ENCODE data around the gene MC3R. TPM values are rescaled to one million over a fixed set of nuclear protein-coding genes. Genes with fewer than 3 reads are reported as not detected.
"Not testable (repeated sequence)": the region's sequence is repeated elsewhere in the genome, so short reads cannot be mapped to it uniquely, and the experiment has no call there.

MC3R gene
- total RNA-seq, 2 donors from 2014 or later: not detected

GRCh38 chr20:56213321-56213720 lies 35.2 kb upstream of the MC3R start:
- no peaks in the 10 kb centered on the region for H3K9me3 ChIP-seq
- H3K27me3 ChIP-seq: no peaks in the 10 kb centered on the region
- 29 to 42% methylated on average over 2 of the region's 2 CpGs for WGBS, 2 donors
- H3K36me3 ChIP-seq (replicated peaks in 1 of 2; ENCODE audit: insufficient read depth in 1 of 2, low read depth in 2 of 2): no peaks in the 10 kb centered on the region
- ATAC-seq (no peak), DNase-seq (no peak)
- intact Hi-C loops (cut with DNase I): no loop called here
- H3K27ac ChIP-seq: no peak overlapping the region
- no peak for TF ChIP-seq CTCF (IDR thresholded peaks at IDR 0.05)
- no peak for TF ChIP-seq POLR2A (IDR thresholded peaks at IDR 0.05)
- H3K4me3 ChIP-seq: no peak overlapping the region
- no peaks in the 10 kb centered on the region for H3K4me1 ChIP-seq

- H3K4me3 ChIP-seq: no peak overlapping the region
- 15 to 25% methylated on average over 1 to 2 of the region's 2 CpGs for WGBS, 2 donors
- H3K9me3 ChIP-seq: peaks cover 0 to 3% (median 0%) of the 10 kb centered on the region in 3 donors
- no peaks in the 10 kb centered on the region for H3K27me3 ChIP-seq
- ATAC-seq: no peak
- no peak overlapping the region for H3K27ac ChIP-seq
- H3K4me1 ChIP-seq: no peaks in the 10 kb centered on the region
- TF ChIP-seq POLR2A (IDR thresholded peaks at IDR 0.05): no peak
- TF ChIP-seq CTCF (IDR thresholded peaks at IDR 0.05): no peak
- intact Hi-C loops (cut with DNase I): no loop called here
- DNase-seq: no peak
- no peaks in the 10 kb centered on the region for H3K36me3 ChIP-seq (replicated peaks in 1 of 2; ENCODE audit: insufficient read depth in 1 of 2, low read depth in 2 of 2)
Observed at GRCh38 chr20:56215115-56215514, 33.4 kb upstream of the MC3R start.

GRCh38 chr20:56217829-56218228 lies 30.7 kb upstream of the MC3R start:
- no peak overlapping the region for H3K27ac ChIP-seq
- 34 to 53% methylated on average over 2 of the region's 2 CpGs for WGBS, 2 donors
- TF ChIP-seq CTCF (IDR thresholded peaks at IDR 0.05) (no peak), POLR2A (IDR thresholded peaks at IDR 0.05) (no peak)
- no peaks in the 10 kb centered on the region for H3K36me3 ChIP-seq (replicated peaks in 1 of 2; ENCODE audit: insufficient read depth in 1 of 2, low read depth in 2 of 2)
- ATAC-seq (no peak), DNase-seq (no peak)
- no peaks in the 10 kb centered on the region for H3K4me1 ChIP-seq
- peaks cover 0 to 5% (median 0%) of the 10 kb centered on the region in 3 donors for H3K9me3 ChIP-seq
- H3K4me3 ChIP-seq: no peak overlapping the region
- no peaks in the 10 kb centered on the region for H3K27me3 ChIP-seq
- intact Hi-C loops (cut with DNase I): no loop called here

GRCh38 chr20:56221186-56221585 lies 27.3 kb upstream of the MC3R start:
- H3K9me3 ChIP-seq; H3K4me1 ChIP-seq; H3K4me3 ChIP-seq; H3K27ac ChIP-seq; ATAC-seq; DNase-seq; intact Hi-C loops (cut with DNase I); H3K27me3 ChIP-seq; H3K36me3 ChIP-seq (replicated peaks in 1 of 2; ENCODE audit: insufficient read depth in 1 of 2, low read depth in 2 of 2): not testable (repeated sequence)
- 57 to 79% methylated on average over 4 of the region's 4 CpGs for WGBS, 2 donors

GRCh38 chr20:56222201-56222600 lies 26.3 kb upstream of the MC3R start:
- intact Hi-C loops (cut with DNase I): no loop called here
- H3K9me3 ChIP-seq: peaks cover 0 to 5% (median 0%) of the 10 kb centered on the region in 3 donors
- no peaks in the 10 kb centered on the region for H3K36me3 ChIP-seq (replicated peaks in 1 of 2; ENCODE audit: insufficient read depth in 1 of 2, low read depth in 2 of 2)
- no peak overlapping the region for H3K4me3 ChIP-seq
- no peak for DNase-seq
- TF ChIP-seq CTCF (IDR thresholded peaks at IDR 0.05) (no peak), POLR2A (IDR thresholded peaks at IDR 0.05) (no peak)
- H3K27ac ChIP-seq: no peak overlapping the region
- WGBS, 2 donors: 29 to 33% methylated on average over 1 of the region's 1 CpG
- ATAC-seq: no peak
- no peaks in the 10 kb centered on the region for H3K27me3 ChIP-seq
- H3K4me1 ChIP-seq: no peaks in the 10 kb centered on the region

All from body of pancreas (tissue), 4 donors.